Measurements from ENCODE around the gene CCDC127.

DNA sequence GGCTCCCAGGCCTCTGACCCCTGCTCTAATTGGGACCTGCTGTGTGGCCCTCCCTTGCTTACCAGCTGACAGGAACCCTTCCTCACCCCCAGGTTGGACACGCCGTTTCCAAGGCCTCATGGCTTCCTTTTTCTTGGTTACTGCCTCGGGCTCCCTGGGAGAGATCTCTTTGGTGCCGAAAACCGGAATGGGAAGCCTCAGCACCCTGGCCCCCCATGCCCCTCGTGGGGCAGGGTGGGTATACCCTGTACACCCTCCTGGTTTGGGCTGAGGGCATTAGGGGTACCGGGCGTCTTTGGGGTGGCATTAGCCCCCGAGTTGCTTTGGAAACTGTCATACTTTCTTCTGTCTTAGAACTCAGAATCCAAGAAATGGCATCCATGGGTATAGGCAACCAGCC, 36.8 kb downstream of the CCDC127 start:
- TF ChIP-seq, protein P1, sequence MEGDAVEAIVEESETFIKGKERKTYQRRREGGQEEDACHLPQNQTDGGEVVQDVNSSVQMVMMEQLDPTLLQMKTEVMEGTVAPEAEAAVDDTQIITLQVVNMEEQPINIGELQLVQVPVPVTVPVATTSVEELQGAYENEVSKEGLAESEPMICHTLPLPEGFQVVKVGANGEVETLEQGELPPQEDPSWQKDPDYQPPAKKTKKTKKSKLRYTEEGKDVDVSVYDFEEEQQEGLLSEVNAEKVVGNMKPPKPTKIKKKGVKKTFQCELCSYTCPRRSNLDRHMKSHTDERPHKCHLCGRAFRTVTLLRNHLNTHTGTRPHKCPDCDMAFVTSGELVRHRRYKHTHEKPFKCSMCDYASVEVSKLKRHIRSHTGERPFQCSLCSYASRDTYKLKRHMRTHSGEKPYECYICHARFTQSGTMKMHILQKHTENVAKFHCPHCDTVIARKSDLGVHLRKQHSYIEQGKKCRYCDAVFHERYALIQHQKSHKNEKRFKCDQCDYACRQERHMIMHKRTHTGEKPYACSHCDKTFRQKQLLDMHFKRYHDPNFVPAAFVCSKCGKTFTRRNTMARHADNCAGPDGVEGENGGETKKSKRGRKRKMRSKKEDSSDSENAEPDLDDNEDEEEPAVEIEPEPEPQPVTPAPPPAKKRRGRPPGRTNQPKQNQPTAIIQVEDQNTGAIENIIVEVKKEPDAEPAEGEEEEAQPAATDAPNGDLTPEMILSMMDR (conservative IDR thresholded peaks at IDR 0.05; ENCODE audit: low read depth, low read length): no peak
- TF ChIP-seq RAD21 (IDR thresholded peaks at IDR 0.05; ENCODE audit: low read length) (no peak), POLR2A (IDR thresholded peaks at IDR 0.05; ENCODE audit: low read depth, low read length) (no peak), FOS (IDR thresholded peaks at IDR 0.05; ENCODE audit: low read depth, low read length) (no peak)
- TF ChIP-seq, protein P2, sequence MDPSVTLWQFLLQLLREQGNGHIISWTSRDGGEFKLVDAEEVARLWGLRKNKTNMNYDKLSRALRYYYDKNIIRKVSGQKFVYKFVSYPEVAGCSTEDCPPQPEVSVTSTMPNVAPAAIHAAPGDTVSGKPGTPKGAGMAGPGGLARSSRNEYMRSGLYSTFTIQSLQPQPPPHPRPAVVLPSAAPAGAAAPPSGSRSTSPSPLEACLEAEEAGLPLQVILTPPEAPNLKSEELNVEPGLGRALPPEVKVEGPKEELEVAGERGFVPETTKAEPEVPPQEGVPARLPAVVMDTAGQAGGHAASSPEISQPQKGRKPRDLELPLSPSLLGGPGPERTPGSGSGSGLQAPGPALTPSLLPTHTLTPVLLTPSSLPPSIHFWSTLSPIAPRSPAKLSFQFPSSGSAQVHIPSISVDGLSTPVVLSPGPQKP (IDR thresholded peaks at IDR 0.05; ENCODE audit: borderline replicate concordance, low read depth, low read length): no peak
